Hepatocyte (in vitro differentiated cells): ENCODE data around the gene HAUS1. TPM values are rescaled to one million over a fixed set of nuclear protein-coding genes. Genes with fewer than 3 reads are reported as not detected.

Source experiments
- DNase-seq: peaks from one replicate; pipeline ENCODE4 v3.0.0-alpha.2; 2016; ENCODE audit warnings: low spot score
- H2AFZ ChIP-seq: fragments of 200-600 bp; sonication (generic); 2 replicates; pipeline ENCODE4 v1.6.0; 2016; ENCODE audit warnings: antibody characterized with exemption, mild to moderate bottlenecking
- H3K27ac ChIP-seq: fragments of 200-600 bp; sonication (generic); 2 replicates; pipeline ENCODE4 v1.5.1; 2016; ENCODE audit warnings: mild to moderate bottlenecking
- H3K27me3 ChIP-seq: fragments of 200-600 bp; sonication (generic); 2 replicates; pipeline ENCODE4 v1.6.1; 2016
- H3K36me3 ChIP-seq: fragments of 200-600 bp; sonication (generic); replicated peaks from 2 replicates; pipeline ENCODE4 v1.5.1; 2016; ENCODE audit warnings: low read depth; ENCODE audit not compliant: insufficient read depth
- H3K4me1 ChIP-seq: fragments of 200-600 bp; sonication (generic); 2 replicates; pipeline ENCODE4 v1.5.1; 2016; ENCODE audit warnings: mild to moderate bottlenecking, moderate library complexity; ENCODE audit not compliant: insufficient read depth
- H3K4me2 ChIP-seq: fragments of 200-600 bp; sonication (generic); 2 replicates; pipeline ENCODE4 v1.6.0; 2016
- H3K4me3 ChIP-seq: fragments of 200-600 bp; sonication (generic); 2 replicates; pipeline ENCODE4 v1.5.1; 2016; ENCODE audit warnings: mild to moderate bottlenecking
- H3K79me2 ChIP-seq: fragments of 200-600 bp; sonication (generic); 2 replicates; pipeline ENCODE4 v1.6.0; 2017; ENCODE audit warnings: mild to moderate bottlenecking
- H3K9me2 ChIP-seq: fragments of 200-600 bp; sonication (generic); replicated peaks from 2 replicates; pipeline ENCODE4 v1.6.0; 2017; ENCODE audit warnings: mild to moderate bottlenecking; ENCODE audit not compliant: insufficient read depth
- H3K9me3 ChIP-seq: fragments of 200-600 bp; sonication (generic); 2 replicates; pipeline ENCODE4 v1.5.1; 2016; ENCODE audit warnings: low read depth, mild to moderate bottlenecking
- H4K20me1 ChIP-seq: fragments of 200-600 bp; sonication (generic); 2 replicates; pipeline ENCODE4 v1.6.0; 2016; ENCODE audit warnings: mild to moderate bottlenecking; ENCODE audit not compliant: insufficient read depth, poor library complexity, severe bottlenecking
- EZH2 ChIP-seq: fragments of 200-600 bp; sonication (generic); IDR thresholded peaks from 2 replicates; pipeline ENCODE4 v1.6.1; 2016; ENCODE audit warnings: antibody characterized with exemption, mild to moderate bottlenecking, borderline replicate concordance
- EZH2phosphoT487 ChIP-seq: fragments of 200-600 bp; sonication (generic); IDR thresholded peaks from one replicate; pipeline ENCODE4 v1.6.1; 2018; ENCODE audit warnings: antibody characterized with exemption, mild to moderate bottlenecking, low read depth, moderate library complexity; ENCODE audit not compliant: unreplicated experiment, severe bottlenecking
- WGBS: methylation state at CpG from one replicate; pipeline ENCODE4 v1.1.6; 2016; ENCODE audit warnings: low lambda C conversion rate; ENCODE audit errors: missing lambda C conversion rate; 5-methylcytosine and 5-hydroxymethylcytosine counted together
- polyA plus RNA-seq: library from polyadenylated mRNA; unstranded; fragments of >200 nt; fragmentation: Nextera tagmentation; extraction: Ambion mirVana; gene quantifications from 2 replicates; pipeline ENCODE4 v1.2.1, GENCODE V29; 2016
- total RNA-seq: library from RNA; depleted of rRNA; stranded (reverse); fragments of >200 nt; gene quantifications from 2 replicates; pipeline ENCODE4 v1.2.3, GENCODE V29; 2014
- TF ChIP-seq, protein P1 (sequence below): fragments of 200-600 bp; sonication (generic); IDR thresholded peaks from 2 replicates; pipeline ENCODE4 v1.5.1; 2016; ENCODE audit warnings: antibody characterized with exemption, mild to moderate bottlenecking; ENCODE audit not compliant: poor library complexity

Gene HAUS1
- total and polyA plus RNA-seq, 2 experiments from 2014 or later = 36.5 to 51.8 TPM

GRCh38 chr18:46060359-46060841 is 43.8 kb upstream of the HAUS1 start:
- Histone ChIP-seq H3K79me2 (peaks cover 31% of the 10 kb centered on the region), H3K9me3 (no peaks in the 10 kb centered on the region), H3K4me1 (no peaks in the 10 kb centered on the region), H3K27me3 (no peaks in the 10 kb centered on the region), H3K36me3 (no peaks in the 10 kb centered on the region), H3K27ac (no peak overlapping the region), H4K20me1 (no peaks in the 10 kb centered on the region), H2AFZ (no peak overlapping the region), H3K4me2 (no peak overlapping the region), H3K9me2 (no peaks in the 10 kb centered on the region), H3K4me3 (no peak overlapping the region)
- peak; percentile 44 for DNase-seq
- 93% methylated on average over 3 of the region's 3 CpGs for WGBS
- TF ChIP-seq, protein P1, sequence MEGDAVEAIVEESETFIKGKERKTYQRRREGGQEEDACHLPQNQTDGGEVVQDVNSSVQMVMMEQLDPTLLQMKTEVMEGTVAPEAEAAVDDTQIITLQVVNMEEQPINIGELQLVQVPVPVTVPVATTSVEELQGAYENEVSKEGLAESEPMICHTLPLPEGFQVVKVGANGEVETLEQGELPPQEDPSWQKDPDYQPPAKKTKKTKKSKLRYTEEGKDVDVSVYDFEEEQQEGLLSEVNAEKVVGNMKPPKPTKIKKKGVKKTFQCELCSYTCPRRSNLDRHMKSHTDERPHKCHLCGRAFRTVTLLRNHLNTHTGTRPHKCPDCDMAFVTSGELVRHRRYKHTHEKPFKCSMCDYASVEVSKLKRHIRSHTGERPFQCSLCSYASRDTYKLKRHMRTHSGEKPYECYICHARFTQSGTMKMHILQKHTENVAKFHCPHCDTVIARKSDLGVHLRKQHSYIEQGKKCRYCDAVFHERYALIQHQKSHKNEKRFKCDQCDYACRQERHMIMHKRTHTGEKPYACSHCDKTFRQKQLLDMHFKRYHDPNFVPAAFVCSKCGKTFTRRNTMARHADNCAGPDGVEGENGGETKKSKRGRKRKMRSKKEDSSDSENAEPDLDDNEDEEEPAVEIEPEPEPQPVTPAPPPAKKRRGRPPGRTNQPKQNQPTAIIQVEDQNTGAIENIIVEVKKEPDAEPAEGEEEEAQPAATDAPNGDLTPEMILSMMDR = no peak
- TF ChIP-seq EZH2 = no peak
- TF ChIP-seq EZH2phosphoT487 = no peak

DNA sequence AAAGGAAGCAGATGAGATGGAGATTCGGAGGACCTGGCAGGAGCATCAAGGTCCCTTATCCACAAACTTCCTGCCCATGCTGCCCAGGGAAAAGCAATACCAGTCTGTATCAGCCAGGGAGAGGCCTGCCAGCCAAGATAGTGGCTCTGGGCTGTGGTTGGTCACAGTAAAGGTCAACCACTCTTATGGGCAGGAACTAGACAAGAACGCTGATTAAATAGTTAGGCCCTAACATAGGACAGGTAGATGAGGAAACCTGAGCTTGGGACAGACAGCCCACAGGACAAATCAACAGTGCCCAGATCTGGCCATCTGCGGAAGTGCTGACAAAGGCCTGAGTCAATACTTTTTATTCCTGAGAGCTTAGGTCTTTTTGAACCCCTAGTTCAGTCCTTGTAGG is 42.8 kb upstream of the HAUS1 start:
- Histone ChIP-seq H3K4me1 (no peaks in the 10 kb centered on the region), H3K4me2 (no peak overlapping the region), H3K27ac (no peak overlapping the region), H3K4me3 (no peak overlapping the region), H3K9me3 (no peaks in the 10 kb centered on the region), H4K20me1 (no peaks in the 10 kb centered on the region), H3K36me3 (no peaks in the 10 kb centered on the region), H3K27me3 (no peaks in the 10 kb centered on the region), H3K9me2 (no peaks in the 10 kb centered on the region), H2AFZ (no peak overlapping the region), H3K79me2 (peaks cover 41% of the 10 kb centered on the region)
- TF ChIP-seq EZH2phosphoT487 (no peak), EZH2 (no peak)
- TF ChIP-seq, protein P1 = no peak
- 94% methylated on average over 3 of the region's 3 CpGs for WGBS
- DNase-seq = no peak

- TF ChIP-seq EZH2phosphoT487 (no peak), EZH2 (no peak)
- TF ChIP-seq, protein P1 = no peak
- WGBS = 89% methylated on average over 1 of the region's 1 CpG
- H3K79me2 ChIP-seq = peaks cover 41% of the 10 kb centered on the region
- H4K20me1 ChIP-seq = no peaks in the 10 kb centered on the region
- no peak overlapping the region for H3K4me2 ChIP-seq
- H3K9me2 ChIP-seq = no peaks in the 10 kb centered on the region
- H3K27me3 ChIP-seq = no peaks in the 10 kb centered on the region
- H3K9me3 ChIP-seq = no peaks in the 10 kb centered on the region
- no peak overlapping the region for H2AFZ ChIP-seq
- no peak overlapping the region for H3K27ac ChIP-seq
- no peaks in the 10 kb centered on the region for H3K4me1 ChIP-seq
- no peak for DNase-seq
- H3K4me3 ChIP-seq = no peak overlapping the region
- no peaks in the 10 kb centered on the region for H3K36me3 ChIP-seq
These were observed 42.4 kb upstream of the HAUS1 start for GRCh38 chr18:46061796-46062195.

GRCh38 chr18:46062781-46063180 is 41.4 kb upstream of the HAUS1 start:
- no peaks in the 10 kb centered on the region for H3K36me3 ChIP-seq
- no peaks in the 10 kb centered on the region for H3K27me3 ChIP-seq
- no peak overlapping the region for H3K4me2 ChIP-seq
- H3K27ac ChIP-seq = no peak overlapping the region
- no peaks in the 10 kb centered on the region for H3K9me2 ChIP-seq
- 77% methylated on average over 5 of the region's 5 CpGs for WGBS
- H3K9me3 ChIP-seq = no peaks in the 10 kb centered on the region
- H3K79me2 ChIP-seq = peaks cover 45% of the 10 kb centered on the region
- DNase-seq = no peak
- H3K4me3 ChIP-seq = no peak overlapping the region
- H3K4me1 ChIP-seq = no peaks in the 10 kb centered on the region
- no peaks in the 10 kb centered on the region for H4K20me1 ChIP-seq
- H2AFZ ChIP-seq = no peak overlapping the region
- no peak for TF ChIP-seq EZH2
- TF ChIP-seq EZH2phosphoT487 = no peak
- TF ChIP-seq, protein P1 = no peak
